K562 treated with DMSO at 1 percent for 4 hours (cell line): Measurements from ENCODE around the gene PADI4. TPM values are rescaled to one million over a fixed set of nuclear protein-coding genes. Genes with fewer than 3 reads are reported as not detected.

ENCODE experiments used
- total RNA-seq: library from RNA; unstranded; fragments of 300-600 nt; gene quantifications from 2 replicates; pipeline ENCODE4 v1.2.3, GENCODE V29; 2022; ENCODE audit not compliant: insufficient read depth

The PADI4 gene, protein sequence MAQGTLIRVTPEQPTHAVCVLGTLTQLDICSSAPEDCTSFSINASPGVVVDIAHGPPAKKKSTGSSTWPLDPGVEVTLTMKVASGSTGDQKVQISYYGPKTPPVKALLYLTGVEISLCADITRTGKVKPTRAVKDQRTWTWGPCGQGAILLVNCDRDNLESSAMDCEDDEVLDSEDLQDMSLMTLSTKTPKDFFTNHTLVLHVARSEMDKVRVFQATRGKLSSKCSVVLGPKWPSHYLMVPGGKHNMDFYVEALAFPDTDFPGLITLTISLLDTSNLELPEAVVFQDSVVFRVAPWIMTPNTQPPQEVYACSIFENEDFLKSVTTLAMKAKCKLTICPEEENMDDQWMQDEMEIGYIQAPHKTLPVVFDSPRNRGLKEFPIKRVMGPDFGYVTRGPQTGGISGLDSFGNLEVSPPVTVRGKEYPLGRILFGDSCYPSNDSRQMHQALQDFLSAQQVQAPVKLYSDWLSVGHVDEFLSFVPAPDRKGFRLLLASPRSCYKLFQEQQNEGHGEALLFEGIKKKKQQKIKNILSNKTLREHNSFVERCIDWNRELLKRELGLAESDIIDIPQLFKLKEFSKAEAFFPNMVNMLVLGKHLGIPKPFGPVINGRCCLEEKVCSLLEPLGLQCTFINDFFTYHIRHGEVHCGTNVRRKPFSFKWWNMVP
- 0.45 TPM in 1 of 2 replicates, not detected in the other for total RNA-seq

DNA sequence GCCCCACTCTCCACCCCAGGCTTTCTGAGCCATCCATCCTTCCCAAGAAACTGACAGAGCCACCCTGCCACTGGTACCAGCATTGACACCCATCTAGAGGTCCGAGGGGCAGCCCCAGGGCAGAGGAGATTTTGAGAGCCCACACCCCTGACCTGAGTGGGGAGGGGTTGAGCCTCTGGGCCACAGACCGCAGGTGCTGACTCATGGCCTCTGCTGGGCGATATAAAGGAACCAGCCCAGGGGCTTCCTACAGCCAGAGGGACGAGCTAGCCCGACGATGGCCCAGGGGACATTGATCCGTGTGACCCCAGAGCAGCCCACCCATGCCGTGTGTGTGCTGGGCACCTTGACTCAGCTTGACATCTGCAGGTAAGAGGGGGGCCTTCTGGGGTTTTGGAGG lies at the start of gene PADI4:
Gene PADI4, plus strand, starts transcription at position 252 of the 400 bp plus-strand sequence. Its CDS starts 26 bp downstream, at position 278.

DNA sequence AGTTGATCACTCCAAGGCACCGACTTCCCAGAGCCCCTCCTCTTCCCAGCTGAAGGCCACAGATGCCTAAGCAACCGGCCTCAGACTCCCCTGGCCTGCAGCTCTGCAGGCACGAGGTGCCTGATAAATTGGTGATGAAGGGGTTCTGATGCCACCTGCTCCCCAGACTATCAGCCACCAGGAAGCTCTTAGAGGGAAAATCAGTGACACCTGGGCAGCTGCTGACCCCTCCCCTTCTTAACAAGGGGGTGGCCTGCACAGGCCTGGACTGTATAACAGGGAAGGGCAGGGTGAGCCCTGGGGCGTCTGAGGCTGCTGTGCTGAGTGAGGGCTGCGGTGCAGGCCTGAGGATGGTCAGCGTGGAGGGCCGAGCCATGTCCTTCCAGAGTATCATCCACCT lies 63.9 kb downstream of the PADI4 start, which contains the start of gene PADI6:
Gene PADI6, plus strand, starts transcription at position 301 of the 400 bp plus-strand sequence. Its CDS starts 50 bp downstream, at position 351.

Other genes starting within 250 kb of the PADI4 start
- gene PADI2, start 188.7 kb upstream of the PADI4 start, total RNA-seq = not detected in 2 replicates
- not detected in 2 replicates for gene PADI1, start 103.1 kb upstream of the PADI4 start, total RNA-seq
- not detected in 2 replicates for gene PADI3, start 59.1 kb upstream of the PADI4 start, total RNA-seq
- not detected in 2 replicates for gene PADI6, start 64.0 kb downstream of the PADI4 start, total RNA-seq
- gene RCC2, start 131.5 kb downstream of the PADI4 start, total RNA-seq = 96.6 and 105 TPM in 2 replicates
- not detected in 2 replicates for gene ARHGEF10L, start 231.5 kb downstream of the PADI4 start, total RNA-seq